ENCODE results near the gene KLF16.

GRCh38 chr19:1812426-1813191, 50.8 kb downstream of the KLF16 start:
- peak; percentile 68 for TF ChIP-seq CTCF (conservative IDR thresholded peaks at IDR 0.05)
- no peak for TF ChIP-seq EZH2 (IDR thresholded peaks at IDR 0.05; ENCODE audit: low read depth)

Data from PC-9 (cell line).